SK-N-MC (cell line): Measurements from ENCODE around the gene UQCRHL.

ENCODE experiments used
- EZH2 ChIP-seq: fragments of 200-600 bp; sonication (generic); IDR thresholded peaks from one replicate; pipeline ENCODE4 v1.6.1; 2017; ENCODE audit warnings: antibody characterized with exemption
- FOXP2 ChIP-seq: optimal IDR thresholded peaks from 2 replicates; pipeline ENCODE3; 2011; ENCODE audit warnings: mild to moderate bottlenecking, moderate library complexity; ENCODE audit not compliant: insufficient read depth; ENCODE audit errors: extremely low read length, control extremely low read depth
- POLR2AphosphoS5 ChIP-seq: IDR thresholded peaks from 2 replicates; pipeline ENCODE4 v1.6.1; 2012; ENCODE audit warnings: mild to moderate bottlenecking, low read depth, low read length, borderline replicate concordance

DNA sequence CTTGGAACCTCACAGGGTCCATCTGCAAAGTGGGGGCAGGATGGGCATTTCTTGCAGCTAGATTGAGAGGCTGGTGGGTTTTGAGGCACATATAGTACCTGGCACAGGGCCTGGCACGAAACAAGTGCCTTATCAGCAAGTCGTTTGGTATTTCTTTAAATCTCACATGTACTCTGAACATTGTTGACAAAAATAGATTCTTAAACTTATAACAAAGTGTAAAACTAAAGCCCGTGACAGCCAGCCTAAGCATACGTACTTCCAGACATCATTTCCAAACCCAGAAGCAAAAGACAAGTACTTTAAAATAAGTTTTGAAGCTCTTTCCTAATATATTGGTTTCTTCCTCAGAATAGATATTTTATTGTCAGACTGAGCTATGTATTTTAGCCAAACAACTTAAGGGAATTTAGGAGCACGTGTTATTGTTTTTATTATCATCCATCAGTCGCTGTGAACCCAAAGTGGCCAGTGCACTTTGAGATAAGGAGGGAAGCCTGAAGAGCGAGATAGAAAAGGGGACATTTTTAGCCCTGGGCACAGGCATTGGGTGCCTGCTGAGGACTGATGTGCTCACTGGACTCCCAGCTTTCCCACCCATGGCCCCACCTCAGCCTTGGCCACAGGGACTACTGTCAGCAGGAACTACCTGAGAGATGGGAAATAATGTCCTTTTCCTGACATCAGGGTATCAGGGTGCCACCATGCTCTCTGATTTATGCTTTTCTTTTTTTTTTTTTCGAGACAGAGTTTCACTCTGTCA is 45.9 kb downstream of the UQCRHL start:
- TF ChIP-seq POLR2AphosphoS5: no peak
- TF ChIP-seq EZH2: no peak
- no peak for TF ChIP-seq FOXP2
